ENCODE measurements around the gene ATF2. TPM values are rescaled to one million over a fixed set of nuclear protein-coding genes. Genes with fewer than 3 reads are reported as not detected.

The ATF2 gene, protein sequence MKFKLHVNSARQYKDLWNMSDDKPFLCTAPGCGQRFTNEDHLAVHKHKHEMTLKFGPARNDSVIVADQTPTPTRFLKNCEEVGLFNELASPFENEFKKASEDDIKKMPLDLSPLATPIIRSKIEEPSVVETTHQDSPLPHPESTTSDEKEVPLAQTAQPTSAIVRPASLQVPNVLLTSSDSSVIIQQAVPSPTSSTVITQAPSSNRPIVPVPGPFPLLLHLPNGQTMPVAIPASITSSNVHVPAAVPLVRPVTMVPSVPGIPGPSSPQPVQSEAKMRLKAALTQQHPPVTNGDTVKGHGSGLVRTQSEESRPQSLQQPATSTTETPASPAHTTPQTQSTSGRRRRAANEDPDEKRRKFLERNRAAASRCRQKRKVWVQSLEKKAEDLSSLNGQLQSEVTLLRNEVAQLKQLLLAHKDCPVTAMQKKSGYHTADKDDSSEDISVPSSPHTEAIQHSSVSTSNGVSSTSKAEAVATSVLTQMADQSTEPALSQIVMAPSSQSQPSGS
- 15.7 to 19.2 TPM (median 18.9 TPM) in 5 replicates for total RNA-seq (2022; extraction: Qiagen RNA extraction; ENCODE audit: low read depth)

DNA sequence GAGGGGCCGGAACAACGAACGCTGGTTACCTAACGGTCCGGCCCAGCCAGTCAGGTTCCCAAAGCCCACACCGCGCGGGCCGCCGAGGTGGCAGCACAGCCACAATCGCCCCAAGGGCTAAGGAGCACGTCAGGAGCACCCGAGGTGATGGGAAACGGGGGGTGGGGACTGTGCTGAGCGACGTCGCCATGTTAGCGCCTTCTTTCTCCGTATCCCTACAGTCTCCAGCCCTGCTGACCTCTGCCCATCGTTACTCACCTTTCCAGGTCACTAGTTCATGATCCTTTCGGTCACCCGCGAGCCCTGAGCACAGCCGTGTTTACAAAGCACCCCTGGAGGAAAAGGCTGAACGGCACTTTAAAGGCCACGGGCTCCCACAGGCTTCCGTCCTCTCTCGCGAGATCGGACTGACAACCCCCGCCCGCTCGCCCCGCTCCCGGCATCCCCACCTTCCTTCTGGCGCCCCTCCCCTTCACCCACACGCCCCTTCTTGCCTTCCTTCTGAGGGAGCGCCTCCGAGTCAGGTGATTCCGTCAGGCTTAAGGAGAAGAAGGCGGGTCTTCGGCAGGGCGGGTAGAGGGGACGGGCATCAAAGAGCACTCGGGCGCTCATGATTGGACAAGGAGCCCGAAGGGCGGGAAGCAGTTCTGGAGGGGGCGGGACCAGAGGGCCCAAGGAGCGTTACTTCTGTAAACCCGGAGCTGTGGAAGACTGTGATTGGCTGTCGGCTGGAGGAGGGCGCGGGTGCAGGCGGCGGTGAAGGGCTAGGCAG lies at the start of gene ATF2:
ATF2 (minus strand) TSS at position 412 of the 772 bp plus-strand sequence. CDS start 31,760 bp downstream, outside the sequence.

DNA sequence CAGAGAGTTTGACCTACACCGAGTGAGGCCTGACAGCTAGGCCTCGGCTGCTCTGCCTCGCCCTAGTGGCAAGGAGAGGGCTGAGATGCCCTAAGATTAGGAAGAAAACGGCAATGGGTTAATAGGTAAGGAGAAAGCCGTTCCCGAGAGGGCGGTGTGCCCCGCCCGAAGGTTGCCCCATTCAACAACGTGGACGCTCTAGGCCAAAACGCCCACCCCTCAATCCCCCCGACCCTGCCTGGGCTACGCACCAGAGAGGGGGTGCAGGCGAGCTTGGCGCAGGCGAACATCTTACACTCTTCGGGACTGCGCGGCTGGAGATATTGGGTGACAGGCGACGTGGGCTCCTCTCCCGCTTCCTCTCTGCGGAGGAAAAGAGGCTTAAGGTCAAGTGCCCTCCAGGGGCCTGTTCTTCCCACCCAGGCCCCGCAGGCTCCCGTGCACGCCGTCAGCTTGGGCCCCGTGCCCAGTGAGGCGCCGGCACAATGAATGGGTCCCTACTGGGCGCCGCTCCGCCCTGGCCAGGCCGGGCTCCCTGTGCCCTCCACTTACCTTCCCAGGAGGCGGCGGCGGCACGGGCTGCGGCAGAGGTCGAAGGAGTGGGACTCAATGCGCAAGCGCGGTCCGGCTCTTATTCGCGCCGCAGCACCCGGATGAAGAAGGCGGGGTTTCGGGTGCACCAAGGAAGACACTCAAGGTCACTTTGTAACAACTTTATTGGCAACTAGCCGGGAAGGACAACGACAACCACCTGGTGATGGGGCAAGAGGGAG lies 13.3 kb upstream of the ATF2 start, which contains the start of gene ATP5MC3:
ATP5MC3 (minus strand) TSS at position 607 of the 773 bp plus-strand sequence; CDS start at position 290, 317 bp downstream.

Other genes starting within 250 kb of the ATF2 start
- gene CHN1, start 162.8 kb downstream of the ATF2 start, total RNA-seq (2022; extraction: Qiagen RNA extraction; ENCODE audit: low read depth) = 15.0 to 20.7 TPM (median 19.1 TPM) in 5 replicates
- 391 to 515 TPM (median 478 TPM) in 5 replicates for gene ATP5MC3, start 13.5 kb upstream of the ATF2 start, total RNA-seq (2022; extraction: Qiagen RNA extraction; ENCODE audit: low read depth)